Stimulated activated naive CD8-positive, alpha-beta T cell treated with anti-CD3 and anti-CD28 coated beads, Interleukin-15, amount 100 ng/mL, for 72 hours (primary cell): Measurements from ENCODE around the gene FABP1.

ENCODE experiments used
- ATAC-seq: fragments of 150-1000 bp; cut with Tn5 transposase; 2 replicates; pipeline ENCODE4 v1.10.0; 2021; ENCODE audit warnings: mild to moderate bottlenecking, moderate library complexity
- DNase-seq, 2 donors: peaks; one replicate each; pipeline ENCODE4 v3.0.0; 2021 to 2022
- H3K27ac Mint-ChIP-seq, 2 donors: one replicate each; pipeline ENCODE4 v1.8.0; 2022; ENCODE audit warnings: mild to moderate bottlenecking in 2 of 2, mixed read lengths in 2 of 2, moderate library complexity in 2 of 2
- H3K27me3 Mint-ChIP-seq: one replicate; pipeline ENCODE4 v1.8.0; 2022; ENCODE audit warnings: mixed read lengths
- H3K4me1 Mint-ChIP-seq: one replicate; pipeline ENCODE4 v1.8.0; 2022; ENCODE audit warnings: mild to moderate bottlenecking, mixed read lengths
- H3K4me3 Mint-ChIP-seq, 2 donors: one replicate each; pipeline ENCODE4 v1.8.0; 2022; ENCODE audit warnings: mild to moderate bottlenecking in 2 of 2, mixed read lengths in 2 of 2, moderate library complexity in 1 of 2
- H3K9me3 Mint-ChIP-seq, 2 donors: one replicate each; pipeline ENCODE4 v1.8.0; 2022; ENCODE audit warnings: mixed read lengths in 2 of 2

The FABP1 gene

DNA sequence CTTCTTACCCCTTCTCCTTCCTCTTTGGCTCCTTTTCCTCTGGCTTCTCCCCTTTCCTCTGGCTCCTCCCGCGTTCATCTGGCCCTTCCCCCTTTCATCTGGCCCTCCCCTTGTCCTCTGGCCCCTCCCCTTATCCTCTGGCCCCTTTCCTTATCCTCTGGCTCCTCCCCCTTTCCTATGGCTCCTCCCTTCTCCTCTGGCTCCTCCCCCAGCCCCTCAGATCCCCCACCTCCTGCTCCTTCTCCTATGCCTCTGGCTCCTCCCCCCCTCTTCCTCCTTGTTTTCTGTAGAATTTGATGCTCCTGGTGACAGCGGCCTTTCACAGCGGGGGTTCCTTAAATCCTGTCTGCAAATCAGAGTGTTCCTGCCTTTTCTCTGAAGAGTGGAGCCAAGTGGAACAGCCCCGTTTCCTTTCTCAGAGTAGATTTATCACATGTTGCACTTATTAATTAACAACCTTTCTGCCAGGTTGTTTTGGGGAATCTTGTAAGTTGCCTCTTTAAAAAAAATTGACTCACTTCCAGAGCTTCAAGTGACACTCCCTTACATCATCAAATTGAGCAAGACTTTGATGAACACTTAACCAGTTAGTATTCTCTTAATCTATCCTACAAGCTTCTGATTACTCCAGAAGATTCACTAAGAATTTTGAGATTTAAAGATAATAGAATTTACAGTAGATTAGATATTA lies 27.9 kb downstream of the FABP1 start:
- no peaks in the 10 kb centered on the region for H3K27me3 Mint-ChIP-seq
- H3K4me3 Mint-ChIP-seq, result no peak overlapping the region
- H3K9me3 Mint-ChIP-seq, result no peaks in the 10 kb centered on the region
- H3K27ac Mint-ChIP-seq, result peak overlapping the region in 1 of 2 donors; percentile 2
- ATAC-seq (no peak), DNase-seq (no peak)
- H3K4me1 Mint-ChIP-seq, result no peaks in the 10 kb centered on the region

DNA sequence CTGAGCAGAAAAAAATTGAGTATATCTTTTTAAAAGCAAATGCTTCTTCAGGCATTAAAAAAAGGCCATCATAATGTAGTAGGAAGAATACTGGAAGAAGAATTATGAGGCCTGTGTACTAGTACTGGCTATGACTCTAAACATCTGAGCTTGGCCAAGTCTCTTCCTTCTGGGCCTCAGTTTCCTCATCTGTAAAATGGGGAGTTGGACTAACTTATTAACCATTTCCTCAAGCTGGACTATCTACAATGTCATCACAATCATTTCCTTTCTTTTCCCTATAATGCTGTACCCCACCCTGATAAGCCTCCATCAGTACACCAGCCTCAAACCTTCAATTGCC lies 29.3 kb downstream of the FABP1 start:
- no peak overlapping the region for H3K27ac Mint-ChIP-seq
- no peak overlapping the region for H3K4me3 Mint-ChIP-seq
- H3K4me1 Mint-ChIP-seq, result no peaks in the 10 kb centered on the region
- no peaks in the 10 kb centered on the region for H3K9me3 Mint-ChIP-seq
- no peak for DNase-seq
- H3K27me3 Mint-ChIP-seq, result no peaks in the 10 kb centered on the region
- ATAC-seq, result no peak

DNA sequence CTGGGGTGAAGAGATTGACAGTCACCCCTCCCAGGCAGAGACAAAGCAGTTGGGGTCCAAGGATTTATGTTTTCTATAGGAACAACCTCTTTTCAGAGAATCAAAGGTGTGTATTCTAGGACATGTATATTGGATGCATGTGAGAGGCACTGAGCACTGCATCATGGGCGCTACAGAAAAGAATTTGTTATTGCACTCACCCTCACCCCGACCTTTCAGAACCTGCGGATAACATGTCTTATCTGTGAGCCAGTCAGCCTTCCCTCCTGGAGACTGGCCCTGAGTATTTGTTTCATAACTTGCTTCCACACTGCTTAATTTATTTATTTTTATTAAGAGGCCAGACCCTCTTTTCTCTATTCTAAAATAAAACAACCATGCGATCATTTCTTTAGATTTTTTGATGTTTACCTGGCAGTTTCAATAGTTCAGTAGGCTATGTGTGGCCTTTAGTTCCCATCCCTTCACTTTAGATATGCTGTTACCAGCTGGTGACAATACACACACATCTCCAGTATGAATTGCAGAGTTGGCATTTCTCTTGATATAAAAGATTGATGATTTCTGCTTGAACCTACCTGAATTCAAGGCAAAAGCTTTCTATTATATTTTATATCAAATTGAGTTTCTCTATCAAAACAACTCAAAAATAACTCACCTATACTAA lies 29.8 kb downstream of the FABP1 start:
- Mint-ChIP-seq H3K9me3 (peaks cover 0 to 1% of the 10 kb centered on the region in 2 donors), H3K4me3 (no peak overlapping the region), H3K27ac (no peak overlapping the region), H3K4me1 (peaks cover under 1% of the 10 kb centered on the region), H3K27me3 (no peaks in the 10 kb centered on the region)
- ATAC-seq (no peak), DNase-seq (no peak)

DNA sequence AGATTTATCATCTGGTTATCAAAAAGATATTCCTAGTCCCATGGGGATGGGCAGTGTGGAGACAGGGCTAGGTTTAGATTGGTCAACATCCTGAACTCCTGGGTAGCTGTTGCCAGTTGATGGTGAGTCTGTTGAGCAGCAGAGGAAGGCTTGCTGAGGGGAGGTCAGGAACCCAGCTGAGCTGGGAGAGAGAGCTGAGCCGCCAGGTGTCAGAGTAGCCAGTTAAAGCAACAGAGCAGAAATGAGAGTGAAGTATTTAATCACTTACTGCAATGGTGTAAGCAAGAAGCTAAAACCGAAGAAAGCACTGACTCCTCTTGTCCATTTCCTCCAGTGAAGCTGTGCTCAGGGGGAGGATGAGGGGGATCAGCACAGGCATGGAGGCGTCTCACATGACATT lies 30.7 kb downstream of the FABP1 start:
- Mint-ChIP-seq H3K27me3 (no peaks in the 10 kb centered on the region), H3K4me1 (peaks cover 8% of the 10 kb centered on the region), H3K9me3 (peaks cover 0 to 5% of the 10 kb centered on the region in 2 donors), H3K27ac (no peak overlapping the region), H3K4me3 (no peak overlapping the region)
- ATAC-seq (no peak), DNase-seq (no peak)

DNA sequence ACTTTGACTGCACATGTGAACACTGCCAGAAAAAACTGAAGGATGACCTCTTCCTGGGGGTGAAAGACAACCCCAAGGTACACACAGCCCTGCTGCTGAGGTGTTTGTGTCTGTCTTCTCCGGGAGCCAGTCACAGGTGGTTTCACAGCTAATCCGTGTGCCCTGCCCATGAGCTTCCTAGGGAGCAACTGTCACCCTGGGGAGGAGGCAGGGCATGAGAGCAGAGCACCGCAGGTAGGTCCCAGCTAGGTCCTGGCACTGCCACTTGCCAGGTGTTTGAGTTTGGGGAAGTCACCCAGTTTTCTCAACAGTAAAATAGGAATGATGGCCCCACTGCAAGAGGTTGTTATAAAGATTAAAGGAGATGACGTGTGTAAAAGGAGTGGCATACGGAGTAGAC lies 31.2 kb downstream of the FABP1 start:
- Mint-ChIP-seq H3K27me3 (no peaks in the 10 kb centered on the region), H3K27ac (no peak overlapping the region), H3K4me3 (no peak overlapping the region), H3K4me1 (peaks cover 8% of the 10 kb centered on the region), H3K9me3 (peaks cover 0 to 5% of the 10 kb centered on the region in 2 donors)
- ATAC-seq (no peak), DNase-seq (no peak)

DNA sequence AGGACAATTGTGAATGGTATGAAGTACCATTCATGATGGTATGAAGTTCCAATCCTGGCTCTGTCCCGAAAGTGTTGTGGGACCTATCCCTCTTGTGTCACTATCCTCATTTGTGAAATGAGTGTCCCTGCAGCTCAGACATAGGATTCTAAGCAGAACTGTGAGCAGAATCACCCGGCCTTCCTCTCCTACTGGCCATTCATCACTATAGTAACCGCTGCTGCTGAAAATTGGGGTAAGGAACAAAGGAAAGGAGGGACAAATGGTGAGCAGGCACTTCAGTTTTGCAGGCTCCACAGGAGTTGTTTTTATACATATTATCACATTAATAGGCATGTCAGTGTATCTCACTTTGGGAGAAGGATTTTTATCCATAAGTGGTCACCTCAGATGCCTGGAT lies 32.8 kb downstream of the FABP1 start:
- H3K27me3 Mint-ChIP-seq, result no peaks in the 10 kb centered on the region

DNA sequence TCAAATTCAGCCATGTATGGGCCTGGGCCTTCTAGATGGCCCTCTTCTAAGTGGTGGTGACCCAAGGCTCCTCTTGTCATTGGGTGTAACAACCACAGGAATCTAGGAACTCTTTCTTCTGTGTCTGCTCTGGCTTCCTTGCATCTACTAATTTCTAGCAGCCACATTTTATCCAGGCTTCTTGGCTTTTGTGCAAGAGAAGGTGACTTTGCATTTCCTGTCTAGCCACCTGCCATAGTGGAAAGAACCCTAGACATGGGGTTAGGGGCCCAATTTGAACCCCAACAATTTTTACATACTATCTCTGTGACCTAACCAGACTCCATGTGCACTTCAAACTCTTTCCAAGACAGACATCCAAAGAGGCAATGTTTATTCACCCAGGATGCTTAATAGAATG lies 35.1 kb downstream of the FABP1 start:
- Mint-ChIP-seq H3K27ac (no peak overlapping the region), H3K27me3 (no peaks in the 10 kb centered on the region), H3K9me3 (peaks cover 0 to 5% of the 10 kb centered on the region in 2 donors), H3K4me1 (peaks cover 28% of the 10 kb centered on the region), H3K4me3 (no peak overlapping the region)
- ATAC-seq (no peak), DNase-seq (no peak)

More for the DNA sequence above, 32.8 kb downstream of the FABP1 start:
- DNase-seq, result no peak
- Mint-ChIP-seq H3K9me3 (peaks cover 0 to 5% of the 10 kb centered on the region in 2 donors), H3K4me1 (peaks cover 24% of the 10 kb centered on the region), H3K27ac (no peak overlapping the region), H3K4me3 (no peak overlapping the region)
- ATAC-seq, result no peak

DNA sequence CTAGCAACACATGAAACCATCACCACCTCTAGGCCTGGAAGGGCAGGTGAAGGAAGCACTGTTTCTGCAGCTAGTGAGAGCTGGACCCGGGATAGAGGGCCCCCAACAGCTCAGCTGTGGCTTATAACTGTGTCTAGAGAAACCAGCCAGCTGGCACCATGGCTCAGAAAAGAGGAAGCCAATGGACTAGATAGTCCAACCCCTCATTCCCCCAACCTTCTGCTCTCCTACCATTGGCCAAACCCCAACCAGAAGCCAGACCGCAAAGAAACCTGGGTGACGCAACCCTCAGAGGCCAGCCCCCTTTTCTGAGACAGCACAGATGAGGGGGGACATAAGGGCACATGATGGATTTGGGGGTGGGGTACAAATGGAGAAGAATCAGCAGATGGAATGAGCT lies 35.9 kb downstream of the FABP1 start:
- H3K27ac Mint-ChIP-seq, result no peak overlapping the region
- no peak overlapping the region for H3K4me3 Mint-ChIP-seq
- H3K9me3 Mint-ChIP-seq, result peaks cover 0 to 5% of the 10 kb centered on the region in 2 donors
- H3K27me3 Mint-ChIP-seq, result no peaks in the 10 kb centered on the region
- ATAC-seq (no peak), DNase-seq (no peak)
- H3K4me1 Mint-ChIP-seq, result peaks cover 28% of the 10 kb centered on the region

DNA sequence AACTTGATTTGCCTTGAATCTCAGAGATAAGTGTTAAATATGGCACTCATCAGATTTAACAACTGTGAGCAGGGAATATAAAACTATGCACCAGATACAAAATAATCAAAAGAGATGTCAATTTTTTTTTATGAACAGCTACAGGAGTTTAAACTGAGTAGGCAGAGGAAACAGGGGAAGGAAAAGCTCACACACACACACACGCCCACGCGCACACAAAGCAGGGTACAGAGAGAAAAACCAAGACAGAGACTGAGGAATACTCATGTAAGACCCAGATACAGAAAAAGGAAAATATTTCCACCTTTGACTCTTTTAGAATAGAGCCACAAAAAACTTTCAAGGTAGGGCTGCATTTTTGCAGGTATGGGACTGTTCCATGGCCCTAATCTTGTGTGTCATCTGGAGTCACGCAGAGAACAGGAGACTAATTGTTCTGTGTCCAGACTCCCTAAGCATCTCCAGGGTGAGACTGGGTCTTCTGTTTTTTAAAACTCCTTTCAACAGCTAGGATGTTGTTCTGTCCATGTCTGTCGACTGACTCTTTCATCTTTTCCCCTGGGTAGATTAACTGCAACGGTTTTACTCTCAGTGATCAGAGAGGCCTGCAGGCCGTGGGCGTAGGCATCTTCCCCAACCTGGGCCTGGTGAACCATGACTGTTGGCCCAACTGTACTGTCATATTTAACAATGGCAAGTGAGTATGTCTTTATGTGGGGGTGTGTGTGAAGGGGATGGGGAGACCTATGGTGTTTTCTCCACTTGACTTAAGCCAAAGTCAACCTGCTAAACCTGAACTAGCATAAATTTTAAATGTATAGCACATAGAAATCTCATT lies 37.2 kb downstream of the FABP1 start:
- Mint-ChIP-seq H3K27ac (peak overlapping the region; percentile 75 to 80), H3K4me3 (peak overlapping the region in 1 of 2 donors; percentile 18), H3K9me3 (peaks cover 0 to 5% of the 10 kb centered on the region in 2 donors), H3K27me3 (no peaks in the 10 kb centered on the region), H3K4me1 (peaks cover 28% of the 10 kb centered on the region)
- ATAC-seq, result peak; percentile 60
- DNase-seq, result peak; percentile 2 to 10

DNA sequence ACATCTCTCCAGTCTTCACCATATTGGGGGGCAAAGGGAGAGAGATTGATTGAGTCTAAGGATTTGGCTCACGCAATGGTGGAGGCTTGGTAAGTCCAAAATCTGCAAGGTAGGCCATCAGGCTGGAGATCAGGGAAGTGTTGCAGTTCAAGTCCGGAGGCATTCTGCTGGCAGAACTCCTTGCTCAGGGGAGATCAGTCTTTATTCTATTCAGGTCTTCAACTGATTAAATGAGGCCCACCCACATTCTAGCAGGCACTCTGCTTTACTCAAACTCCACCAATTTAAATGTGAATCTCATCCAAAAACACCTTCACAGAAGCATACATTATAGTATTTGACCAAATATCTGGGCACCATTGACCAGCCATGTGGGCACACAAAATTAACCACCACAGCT lies 38.9 kb downstream of the FABP1 start:
- H3K4me1 Mint-ChIP-seq, result peaks cover 28% of the 10 kb centered on the region

DNA sequence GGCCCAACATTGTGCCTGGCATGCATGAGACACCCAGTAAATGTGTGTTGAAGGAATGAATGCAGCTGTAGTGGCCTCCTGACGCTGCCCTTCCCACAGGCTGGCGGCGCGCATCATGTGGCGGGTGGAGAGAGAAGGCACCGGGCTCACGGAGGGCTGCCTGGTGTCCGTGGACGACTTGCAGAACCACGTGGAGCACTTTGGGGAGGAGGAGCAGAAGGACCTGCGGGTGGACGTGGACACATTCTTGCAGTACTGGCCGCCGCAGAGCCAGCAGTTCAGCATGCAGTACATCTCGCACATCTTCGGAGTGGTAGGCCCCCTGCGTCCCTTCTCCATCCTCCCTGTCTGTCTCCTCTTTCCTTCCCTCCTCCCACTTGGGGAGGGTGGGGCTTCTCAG lies 40.1 kb downstream of the FABP1 start:
- H3K27ac Mint-ChIP-seq, result no peak overlapping the region
- H3K4me1 Mint-ChIP-seq, result peaks cover 25% of the 10 kb centered on the region
- ATAC-seq (no peak), DNase-seq (no peak)
- no peaks in the 10 kb centered on the region for H3K27me3 Mint-ChIP-seq
- H3K4me3 Mint-ChIP-seq, result no peak overlapping the region
- H3K9me3 Mint-ChIP-seq, result peaks cover 0 to under 1% of the 10 kb centered on the region in 2 donors

More for the DNA sequence above, 38.9 kb downstream of the FABP1 start:
- Mint-ChIP-seq H3K4me3 (no peak overlapping the region), H3K27me3 (no peaks in the 10 kb centered on the region), H3K27ac (no peak overlapping the region), H3K9me3 (peaks cover 0 to 5% of the 10 kb centered on the region in 2 donors)
- ATAC-seq (no peak), DNase-seq (no peak)

DNA sequence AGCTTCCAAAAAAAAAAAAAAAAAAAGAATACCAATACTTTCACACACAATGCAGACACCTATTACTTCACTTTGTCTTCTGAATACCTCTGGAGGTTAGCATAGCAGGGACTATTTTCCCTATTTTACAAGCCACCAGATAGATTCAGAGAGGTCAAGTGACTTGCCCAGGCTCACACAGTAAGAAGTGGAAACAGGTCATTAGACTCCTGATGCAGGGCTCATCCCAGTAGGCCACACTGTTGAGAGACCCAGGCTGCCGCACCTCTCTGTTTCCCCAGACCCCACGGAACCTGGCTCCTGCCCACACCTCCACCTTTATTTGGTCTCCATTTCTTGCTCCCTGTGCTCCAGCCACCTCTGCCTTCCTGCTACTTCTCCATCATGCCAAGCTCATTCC lies 40.8 kb downstream of the FABP1 start:
- ATAC-seq (no peak), DNase-seq (no peak)
- Mint-ChIP-seq H3K4me3 (no peak overlapping the region), H3K27ac (no peak overlapping the region), H3K9me3 (no peaks in the 10 kb centered on the region), H3K4me1 (peaks cover 20% of the 10 kb centered on the region), H3K27me3 (no peaks in the 10 kb centered on the region)

DNA sequence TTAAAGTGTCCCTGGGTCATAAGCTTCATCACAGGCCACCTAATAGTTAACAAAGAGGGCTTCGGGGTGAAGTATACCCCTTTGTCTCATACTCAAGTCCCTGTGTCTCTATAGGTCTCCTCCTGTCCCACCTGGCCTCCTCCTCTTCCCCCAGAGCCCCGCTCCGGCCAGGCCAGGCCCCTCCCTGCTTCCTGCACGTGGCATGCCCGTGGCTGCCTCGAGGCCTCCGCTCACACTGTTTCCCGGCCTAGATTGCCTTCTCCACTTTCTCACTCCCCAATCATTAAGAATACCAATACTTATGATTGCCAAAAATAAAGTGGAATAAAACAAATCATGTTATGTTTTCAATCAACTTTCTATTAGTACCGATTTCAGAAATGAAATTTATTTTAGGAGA lies 41.5 kb downstream of the FABP1 start:
- Mint-ChIP-seq H3K27ac (peak overlapping the region in 1 of 2 donors; percentile 41), H3K4me3 (no peak overlapping the region), H3K4me1 (peaks cover 17% of the 10 kb centered on the region), H3K27me3 (no peaks in the 10 kb centered on the region), H3K9me3 (no peaks in the 10 kb centered on the region)
- ATAC-seq, result no peak
- no peak for DNase-seq

DNA sequence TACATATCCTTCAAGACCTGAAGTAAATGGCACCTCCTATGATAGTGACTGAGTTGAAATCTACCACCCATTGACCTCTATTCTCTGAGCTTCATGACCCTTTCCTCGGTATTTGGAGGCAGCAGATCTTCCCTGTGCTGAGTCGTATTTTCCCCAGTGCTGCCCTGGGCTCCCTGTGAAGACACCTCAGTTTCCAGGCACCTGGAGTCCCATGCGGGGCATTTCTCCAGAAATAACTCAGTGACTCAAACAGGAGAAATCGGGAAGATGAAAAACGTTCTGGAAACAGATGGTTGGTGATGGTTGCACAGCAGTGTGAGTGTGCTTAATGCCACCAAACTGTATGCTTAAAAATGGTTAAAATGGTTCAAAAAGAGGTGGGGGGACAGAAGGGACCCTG lies 42.3 kb downstream of the FABP1 start:
- peaks cover 9% of the 10 kb centered on the region for H3K4me1 Mint-ChIP-seq
- ATAC-seq (no peak), DNase-seq (no peak)
- H3K27ac Mint-ChIP-seq, result no peak overlapping the region
- no peaks in the 10 kb centered on the region for H3K27me3 Mint-ChIP-seq
- no peak overlapping the region for H3K4me3 Mint-ChIP-seq
- H3K9me3 Mint-ChIP-seq, result no peaks in the 10 kb centered on the region

DNA sequence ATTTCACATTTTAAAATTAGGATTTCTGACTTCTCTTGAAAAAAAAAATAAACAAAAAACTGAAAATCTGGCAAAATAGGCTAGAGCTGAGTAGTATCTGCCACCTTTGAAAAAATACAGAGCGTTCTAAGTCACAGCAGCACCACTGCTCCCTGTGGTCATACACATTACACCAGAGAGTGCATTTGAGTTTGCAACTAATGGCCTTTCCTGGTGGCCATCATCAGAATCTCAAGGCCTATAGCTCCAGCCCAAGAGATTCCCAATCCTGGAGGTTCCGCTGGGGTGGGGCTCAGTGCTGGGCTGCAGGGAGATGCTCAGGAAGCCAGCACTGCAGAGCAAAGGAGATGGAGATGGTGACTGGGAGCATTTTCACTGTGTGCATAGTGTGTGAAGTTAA lies 42.8 kb downstream of the FABP1 start:
- Mint-ChIP-seq H3K4me1 (peaks cover 4% of the 10 kb centered on the region), H3K27me3 (no peaks in the 10 kb centered on the region), H3K4me3 (no peak overlapping the region), H3K9me3 (no peaks in the 10 kb centered on the region), H3K27ac (no peak overlapping the region)
- ATAC-seq (no peak), DNase-seq (no peak)

DNA sequence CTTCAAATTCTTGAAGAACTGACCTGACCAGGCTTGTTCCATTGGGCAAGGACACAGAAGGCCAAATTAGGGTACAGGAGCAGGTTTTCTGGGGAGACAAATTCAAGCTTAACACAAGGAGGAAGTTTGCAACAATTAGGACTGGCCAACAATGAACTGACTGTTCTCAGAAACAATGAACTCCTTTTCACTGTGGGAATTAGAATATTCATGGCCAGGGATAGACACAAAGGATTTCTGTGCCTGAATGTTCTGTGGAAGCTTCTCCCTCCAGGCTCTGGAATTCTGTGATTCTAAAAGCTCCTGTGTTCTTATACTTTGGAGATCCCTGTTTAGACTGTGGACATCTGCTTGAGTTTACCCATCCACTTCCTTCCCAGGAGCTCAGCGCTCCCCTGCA lies 45.1 kb downstream of the FABP1 start:
- H3K4me3 Mint-ChIP-seq, result no peak overlapping the region
- H3K27ac Mint-ChIP-seq, result no peak overlapping the region
- H3K9me3 Mint-ChIP-seq, result no peaks in the 10 kb centered on the region
- ATAC-seq (no peak), DNase-seq (no peak)
- H3K4me1 Mint-ChIP-seq, result no peaks in the 10 kb centered on the region
- H3K27me3 Mint-ChIP-seq, result no peaks in the 10 kb centered on the region
